HepG2 (cell line): ENCODE data around the gene STX5. TPM values are rescaled to one million over a fixed set of nuclear protein-coding genes. Genes with fewer than 3 reads are reported as not detected.

ENCODE experiments used
- ATAC-seq: fragments of 200-7000 bp; cut with Tn5 transposase; 3 replicates; pipeline ENCODE4 v1.9.1; 2020; ENCODE audit warnings: mild to moderate bottlenecking, moderate library complexity
- BruUV-seq: library from RNA; stranded (reverse); fragments of 400-500 nt; replicated peaks from 2 replicates; lab custom pipeline; 2021; lab: Mats Ljungman, UMichigan
- CTCF ChIA-PET: fragments of 300-600 bp; formaldehyde crosslinking; extraction: SDS; loops from one replicate; lab custom pipeline; 2021; ENCODE audit warnings: low total read pairs, inconsistent platforms, low intra/inter-chr PET ratio; lab: Yijun Ruan, JAX
- POLR2A ChIA-PET: fragments of 350-600 bp; sonication (Branson Sonifier 250); formaldehyde crosslinking; loops from one replicate; lab custom pipeline; 2020; ENCODE audit warnings: antibody characterized with exemption, inconsistent platforms; lab: Yijun Ruan, JAX
- DNase-seq: peaks from one replicate; pipeline ENCODE4 v3.0.0-alpha.2; 2015; ENCODE audit warnings: low spot score
- FAIRE-seq: peaks from 3 replicates; lab custom pipeline; 2011; peaks lifted over from hg19 to GRCh38; lab: Jason Lieb, UNC
- H2AFZ ChIP-seq: one replicate; pipeline ENCODE4 v1.6.1; 2011; ENCODE audit warnings: low read length, inconsistent platforms
- H3K27ac ChIP-seq: fragments of 300-600 bp; 3 replicates; pipeline ENCODE4 v1.8.0; 2011; ENCODE audit warnings: mixed run types, mild to moderate bottlenecking, mixed read lengths, low read length, inconsistent platforms; ENCODE audit not compliant: insufficient read depth; ENCODE audit errors: extremely low read length
- H3K27me3 ChIP-seq, 2 experiments: fragments of 200-600 bp in 1 of 2; 2 replicates in 1 of 2; 3 replicates in 1 of 2; pipeline versions ENCODE4 v1.6.0 to v1.8.0; 2011; ENCODE audit warnings: low read length in 2 of 2, mild to moderate bottlenecking in 2 of 2, moderate library complexity in 2 of 2, inconsistent platforms in 1 of 2; ENCODE audit not compliant: insufficient read depth in 2 of 2, control insufficient read depth in 1 of 2
- H3K36me3 ChIP-seq, 2 experiments: fragments of 200-600 bp in 1 of 2; replicated peaks in 1 of 2; 2 replicates in 1 of 2; 3 replicates in 1 of 2; pipeline versions ENCODE4 v1.5.1 to v1.8.0; 2011; ENCODE audit warnings: low read length in 2 of 2, inconsistent platforms in 1 of 2; ENCODE audit not compliant: insufficient read depth in 2 of 2, control insufficient read depth in 1 of 2
- H3K4me1 ChIP-seq: 2 replicates; pipeline ENCODE4 v1.5.1; 2012; ENCODE audit warnings: low read length, inconsistent platforms; ENCODE audit not compliant: insufficient read depth
- H3K4me2 ChIP-seq: 2 replicates; pipeline ENCODE4 v1.6.0; 2011; ENCODE audit warnings: low read depth, low read length, inconsistent platforms
- H3K4me3 ChIP-seq, 3 experiments: fragments of 200-600 bp in 1 of 3; sonication (generic), shearing (Covaris generic) in 1 of 3; replicated peaks in 1 of 3; 2 replicates each; pipeline ENCODE4 v1.5.1; 2011 to 2016; ENCODE audit warnings: low read length in 3 of 3, inconsistent platforms in 2 of 3, low read depth in 2 of 3, mild to moderate bottlenecking in 2 of 3, control low read depth in 1 of 3, mixed read lengths in 1 of 3; ENCODE audit not compliant: insufficient read depth in 1 of 3
- H3K79me2 ChIP-seq: one replicate; pipeline ENCODE4 v1.6.1; 2011; ENCODE audit warnings: low read length, inconsistent platforms; ENCODE audit not compliant: insufficient read depth
- H3K9ac ChIP-seq: 2 replicates; pipeline ENCODE4 v1.6.0; 2011; ENCODE audit warnings: mild to moderate bottlenecking, low read depth, low read length, inconsistent platforms; ENCODE audit not compliant: insufficient read depth
- H3K9me3 ChIP-seq: 2 replicates; pipeline ENCODE4 v1.5.1; 2012; ENCODE audit warnings: mild to moderate bottlenecking, low read length
- H4K20me1 ChIP-seq: 2 replicates; pipeline ENCODE4 v1.6.0; 2011; ENCODE audit warnings: inconsistent platforms, mild to moderate bottlenecking, low read length, moderate library complexity; ENCODE audit not compliant: insufficient read depth
- HNRNPL ChIP-seq: fragments of 200-400 bp; formaldehyde crosslinking; IDR thresholded peaks from 2 replicates; pipeline ENCODE4 v1.6.1; 2017; ENCODE audit warnings: mild to moderate bottlenecking, low read depth, low read length
- HOXA5 ChIP-seq: sonication (generic); formaldehyde crosslinking; IDR thresholded peaks from 2 replicates; pipeline ENCODE4 v1.4.0; 2020; ENCODE audit warnings: missing genetic modification reagents
- PRMT3 ChIP-seq: sonication (generic); formaldehyde crosslinking; IDR thresholded peaks from 2 replicates; pipeline ENCODE4 v1.8.1; 2022; ENCODE audit warnings: low read depth, mild to moderate bottlenecking, moderate library complexity, missing genetic modification reagents, borderline replicate concordance
- RNF2 ChIP-seq: fragments of 450-650 bp; conservative IDR thresholded peaks from 2 replicates; pipeline ENCODE4 v1.6.1; 2016; ENCODE audit warnings: low read depth
- ZBTB38 ChIP-seq: sonication (generic); formaldehyde crosslinking; IDR thresholded peaks from 2 replicates; pipeline ENCODE4 v1.5.1; 2020; ENCODE audit warnings: mild to moderate bottlenecking, missing genetic modification reagents
- ZFP37 ChIP-seq: sonication (generic); formaldehyde crosslinking; IDR thresholded peaks from 2 replicates; pipeline ENCODE4 v1.4.0; 2020; ENCODE audit warnings: missing genetic modification reagents, borderline replicate concordance
- ZNF274 ChIP-seq: sonication (generic); formaldehyde crosslinking; IDR thresholded peaks from 2 replicates; pipeline ENCODE4 v1.5.1; 2020; ENCODE audit warnings: mild to moderate bottlenecking, missing genetic modification reagents
- ZNF496 ChIP-seq: sonication (generic); formaldehyde crosslinking; IDR thresholded peaks from 2 replicates; pipeline ENCODE4 v1.8.1; 2023; ENCODE audit warnings: mild to moderate bottlenecking, moderate library complexity, missing genetic modification reagents; ENCODE audit not compliant: insufficient replicate concordance
- WGBS: methylation state at CpG from one replicate; pipeline ENCODE4 v1.1.6; 2017; ENCODE audit warnings: low lambda C conversion rate; 5-methylcytosine and 5-hydroxymethylcytosine counted together
- in situ Hi-C: cut with HindIII; loops from 2 replicates; pipeline ENCODE4 v1.10.0; 2017; ENCODE audit warnings: low pct_unique_long_range_greater_than_20kb; ENCODE audit not compliant: extremely low pct_ligation_motif_present
- intact Hi-C: fragments of 100-400 bp; cut with micrococcal nuclease; formaldehyde crosslinking; loops from one replicate; pipeline ENCODE4 v1.10.0; 2022; ENCODE audit not compliant: unreplicated experiment
- polyA plus RNA-seq, 8 experiments: library from polyadenylated mRNA; depleted of rRNA in 3 of 8; stranded (reverse) in 7 of 8; unstranded in 1 of 8; fragments of >200 nt; fragmentation: Illumina TruSeq in 4 of 8; extraction: Trizol in 4 of 8; gene quantifications; 2 replicates each; pipeline versions ENCODE4 v1.2.1 to v1.2.3, GENCODE V29; 2011 to 2016; ENCODE audit warnings: low read depth in 4 of 8, missing spikeins in 1 of 8, mixed read lengths in 1 of 8; ENCODE audit not compliant: insufficient read depth in 1 of 8
- total RNA-seq, 5 experiments: library from RNA; depleted of rRNA; stranded (reverse); fragments of >200 nt; fragmentation: Illumina TruSeq; extraction: Trizol; gene quantifications; 2 replicates each; pipeline ENCODE4 v1.2.3, GENCODE V29; 2016; ENCODE audit warnings: low read depth in 1 of 5
- TF ChIP-seq, protein P1 (sequence below): sonication (generic); formaldehyde crosslinking; IDR thresholded peaks from 2 replicates; pipeline ENCODE4 v1.4.0; 2020; ENCODE audit warnings: missing genetic modification reagents

Gene STX5
- total and polyA plus RNA-seq, 2 of the 13 experiments (the other 11 are each of a cell fraction or from before 2014, with no cell fraction given), result 26.9 to 30.0 TPM

DNA sequence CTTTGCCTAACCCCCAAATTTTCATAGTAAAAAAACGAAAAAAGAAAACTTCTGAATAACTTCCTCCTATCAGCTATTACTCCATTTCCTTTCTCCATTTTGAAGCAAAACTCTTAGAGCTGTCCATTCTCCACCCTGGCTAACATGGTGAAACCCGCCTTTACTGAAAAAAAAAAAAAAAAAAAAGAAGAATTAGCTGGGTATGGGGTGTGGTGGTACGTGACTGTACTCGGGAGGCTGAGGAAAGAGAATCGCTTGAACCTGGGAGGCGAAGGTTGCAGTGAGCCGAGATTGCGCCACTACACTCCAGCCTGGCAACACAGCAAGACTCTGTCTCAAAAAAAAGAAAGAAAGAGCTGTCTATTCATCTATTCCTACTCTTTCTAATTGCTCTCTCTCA lies 15.3 kb downstream of the STX5 start:
- DNase-seq (no peak), FAIRE-seq (no peak), ATAC-seq (no peak)
- Histone ChIP-seq H4K20me1 (no peaks in the 10 kb centered on the region), H2AFZ (no peak overlapping the region), H3K79me2 (no peaks in the 10 kb centered on the region), H3K27me3 (no peaks in the 10 kb centered on the region), H3K9ac (no peak overlapping the region), H3K27ac (no peak overlapping the region), H3K9me3 (no peaks in the 10 kb centered on the region), H3K4me2 (no peak overlapping the region), H3K4me1 (peaks cover 11% of the 10 kb centered on the region), H3K4me3 (no peak overlapping the region), H3K36me3 (peaks cover 4 to 29% of the 10 kb centered on the region in 2 experiments; a peak in 4 of 5 replicates)
- ChIA-PET CTCF (no interaction called here), POLR2A (interaction anchor here (0.7 to 1.5 kb wide), 8 partner anchors 10 to 89 kb away, joined by 3 to 7 read pairs (median 4); partner anchors contain the start of genes HNRNPUL2, STX5 and WDR74)
- no TSS peak for BruUV-seq
- WGBS, result 94% methylated on average over 8 of the region's 8 CpGs
- in situ Hi-C loops, result no loop called here
- intact Hi-C loops, result no loop called here
- TF ChIP-seq ZNF496 (CRISPR knock-in tag) (no peak), ZNF274 (no peak), HNRNPL (no peak), ZBTB38 (no peak), HOXA5 (CRISPR knock-in tag) (no peak), PRMT3 (CRISPR knock-in tag) (no peak), ZFP37 (CRISPR knock-in tag) (no peak), RNF2 (no peak)
- TF ChIP-seq, protein P1, sequence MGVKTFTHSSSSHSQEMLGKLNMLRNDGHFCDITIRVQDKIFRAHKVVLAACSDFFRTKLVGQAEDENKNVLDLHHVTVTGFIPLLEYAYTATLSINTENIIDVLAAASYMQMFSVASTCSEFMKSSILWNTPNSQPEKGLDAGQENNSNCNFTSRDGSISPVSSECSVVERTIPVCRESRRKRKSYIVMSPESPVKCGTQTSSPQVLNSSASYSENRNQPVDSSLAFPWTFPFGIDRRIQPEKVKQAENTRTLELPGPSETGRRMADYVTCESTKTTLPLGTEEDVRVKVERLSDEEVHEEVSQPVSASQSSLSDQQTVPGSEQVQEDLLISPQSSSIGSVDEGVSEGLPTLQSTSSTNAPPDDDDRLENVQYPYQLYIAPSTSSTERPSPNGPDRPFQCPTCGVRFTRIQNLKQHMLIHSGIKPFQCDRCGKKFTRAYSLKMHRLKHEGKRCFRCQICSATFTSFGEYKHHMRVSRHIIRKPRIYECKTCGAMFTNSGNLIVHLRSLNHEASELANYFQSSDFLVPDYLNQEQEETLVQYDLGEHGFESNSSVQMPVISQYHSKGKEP, result no peak
